K562 (cell line): ENCODE measurements around the gene IL4I1. TPM values are rescaled to one million over a fixed set of nuclear protein-coding genes. Genes with fewer than 3 reads are reported as not detected.

ENCODE experiments used
- BRD9 ChIP-seq: fragments of 450-650 bp; IDR thresholded peaks from 2 replicates; pipeline ENCODE4 v1.6.1; 2018; ENCODE audit warnings: low read depth; ENCODE audit not compliant: partially characterized antibody
- EWSR1 ChIP-seq: fragments of 450-650 bp; IDR thresholded peaks from 2 replicates; pipeline ENCODE4 v1.6.1; 2018; ENCODE audit warnings: borderline replicate concordance, mild to moderate bottlenecking, low read depth, moderate library complexity; ENCODE audit not compliant: partially characterized antibody
- FOS ChIP-seq: IDR thresholded peaks from 3 replicates; pipeline ENCODE4 v1.6.1; 2011; ENCODE audit not compliant: insufficient read length; ENCODE audit errors: extremely low read depth
- GMEB1 ChIP-seq: fragments of 250-450 bp; sonication (Bioruptor Pico); IDR thresholded peaks from 2 replicates; pipeline ENCODE4 v1.4.0; 2020; ENCODE audit warnings: mild to moderate bottlenecking
- KDM2B ChIP-seq: fragments of 250-450 bp; sonication (Bioruptor Pico); IDR thresholded peaks from 2 replicates; pipeline ENCODE4 v1.8.0; 2021; ENCODE audit warnings: mild to moderate bottlenecking, moderate library complexity
- LCOR ChIP-seq: sonication (generic); formaldehyde crosslinking; IDR thresholded peaks from 2 replicates; pipeline ENCODE4 v1.8.0; 2022; ENCODE audit warnings: mild to moderate bottlenecking, missing genetic modification reagents
- PHB2 ChIP-seq: fragments of 450-650 bp; IDR thresholded peaks from 2 replicates; pipeline ENCODE4 v1.6.1; 2017; ENCODE audit warnings: low read depth
- RFX5 ChIP-seq: IDR thresholded peaks from 2 replicates; pipeline ENCODE4 v1.6.1; 2011; ENCODE audit warnings: low read depth, mild to moderate bottlenecking, improper control_type of control experiment, low read length
- ZBTB8A ChIP-seq: fragments of 450-650 bp; IDR thresholded peaks from 2 replicates; pipeline ENCODE4 v1.6.1; 2018; ENCODE audit warnings: mild to moderate bottlenecking, moderate library complexity; ENCODE audit not compliant: partially characterized antibody
- ZKSCAN8 ChIP-seq: fragments of 200-800 bp; sonication (Bioruptor generic); IDR thresholded peaks from 2 replicates; pipeline ENCODE4 v1.6.1; 2016; ENCODE audit warnings: missing genetic modification characterization, missing compliant biosample characterization
- ZNF134 ChIP-seq: fragments of 250-450 bp; sonication (Bioruptor Pico); conservative IDR thresholded peaks from 2 replicates; pipeline ENCODE4 v1.4.0; 2020
- polyA plus RNA-seq, 8 experiments: library from polyadenylated mRNA; depleted of rRNA in 4 of 8; stranded (reverse) in 5 of 8; unstranded in 3 of 8; fragments of >200 nt; fragmentation: Nextera tagmentation in 2 of 8; fragmentation: Illumina TruSeq in 1 of 8; extraction: Ambion mirVana in 2 of 8; extraction: Trizol in 1 of 8; gene quantifications; 2 replicates each; pipeline versions ENCODE4 v1.2.1 to v1.2.3, GENCODE V29; 2011 to 2014; ENCODE audit warnings: inconsistent platforms in 1 of 8, missing spikeins in 1 of 8
- total RNA-seq, 7 experiments: library from RNA; depleted of rRNA in 6 of 7; stranded (reverse); fragments of >200 nt in 6 of 7; fragmentation: Illumina TruSeq in 2 of 7; extraction: Trizol in 2 of 7; gene quantifications; 2 replicates each; pipeline versions ENCODE4 v1.2.1 to v1.2.3, GENCODE V29; 2011 to 2021; ENCODE audit warnings: low replicate concordance in 1 of 7
- TF ChIP-seq, protein P1 (sequence below): fragments of 200-800 bp; sonication (Bioruptor generic); IDR thresholded peaks from 2 replicates; pipeline ENCODE4 v1.6.1; 2017; ENCODE audit warnings: missing genetic modification characterization, missing compliant biosample characterization
- TF ChIP-seq, protein P2 (sequence below): fragments of 200-800 bp; sonication (Bioruptor generic); IDR thresholded peaks from 2 replicates; pipeline ENCODE4 v1.6.1; 2016; ENCODE audit warnings: missing genetic modification characterization, missing compliant biosample characterization
- TF ChIP-seq, protein P3 (sequence below): fragments of 250-450 bp; sonication (Bioruptor Pico); IDR thresholded peaks from 2 replicates; pipeline ENCODE4 v1.4.0; 2020; ENCODE audit warnings: borderline replicate concordance
- TF ChIP-seq, protein P4 (sequence below): IDR thresholded peaks from 2 replicates; pipeline ENCODE4 v1.6.1; 2011; ENCODE audit not compliant: insufficient read length; ENCODE audit errors: extremely low read depth

IL4I1 gene
- total and polyA plus RNA-seq, 9 of the 15 experiments (the other 6 are each of a cell fraction or from before 2014, with no cell fraction given): 0.06 to 0.95 (median 0.43) TPM; not detected in 2

- TF ChIP-seq, protein P1, sequence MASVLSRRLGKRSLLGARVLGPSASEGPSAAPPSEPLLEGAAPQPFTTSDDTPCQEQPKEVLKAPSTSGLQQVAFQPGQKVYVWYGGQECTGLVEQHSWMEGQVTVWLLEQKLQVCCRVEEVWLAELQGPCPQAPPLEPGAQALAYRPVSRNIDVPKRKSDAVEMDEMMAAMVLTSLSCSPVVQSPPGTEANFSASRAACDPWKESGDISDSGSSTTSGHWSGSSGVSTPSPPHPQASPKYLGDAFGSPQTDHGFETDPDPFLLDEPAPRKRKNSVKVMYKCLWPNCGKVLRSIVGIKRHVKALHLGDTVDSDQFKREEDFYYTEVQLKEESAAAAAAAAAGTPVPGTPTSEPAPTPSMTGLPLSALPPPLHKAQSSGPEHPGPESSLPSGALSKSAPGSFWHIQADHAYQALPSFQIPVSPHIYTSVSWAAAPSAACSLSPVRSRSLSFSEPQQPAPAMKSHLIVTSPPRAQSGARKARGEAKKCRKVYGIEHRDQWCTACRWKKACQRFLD (CRISPR knock-in tag): no peak
- TF ChIP-seq EWSR1: no peak
- TF ChIP-seq RFX5: no peak
- no peak for TF ChIP-seq FOS
- no peak for TF ChIP-seq ZBTB8A
- TF ChIP-seq KDM2B: no peak
- TF ChIP-seq, protein P2, sequence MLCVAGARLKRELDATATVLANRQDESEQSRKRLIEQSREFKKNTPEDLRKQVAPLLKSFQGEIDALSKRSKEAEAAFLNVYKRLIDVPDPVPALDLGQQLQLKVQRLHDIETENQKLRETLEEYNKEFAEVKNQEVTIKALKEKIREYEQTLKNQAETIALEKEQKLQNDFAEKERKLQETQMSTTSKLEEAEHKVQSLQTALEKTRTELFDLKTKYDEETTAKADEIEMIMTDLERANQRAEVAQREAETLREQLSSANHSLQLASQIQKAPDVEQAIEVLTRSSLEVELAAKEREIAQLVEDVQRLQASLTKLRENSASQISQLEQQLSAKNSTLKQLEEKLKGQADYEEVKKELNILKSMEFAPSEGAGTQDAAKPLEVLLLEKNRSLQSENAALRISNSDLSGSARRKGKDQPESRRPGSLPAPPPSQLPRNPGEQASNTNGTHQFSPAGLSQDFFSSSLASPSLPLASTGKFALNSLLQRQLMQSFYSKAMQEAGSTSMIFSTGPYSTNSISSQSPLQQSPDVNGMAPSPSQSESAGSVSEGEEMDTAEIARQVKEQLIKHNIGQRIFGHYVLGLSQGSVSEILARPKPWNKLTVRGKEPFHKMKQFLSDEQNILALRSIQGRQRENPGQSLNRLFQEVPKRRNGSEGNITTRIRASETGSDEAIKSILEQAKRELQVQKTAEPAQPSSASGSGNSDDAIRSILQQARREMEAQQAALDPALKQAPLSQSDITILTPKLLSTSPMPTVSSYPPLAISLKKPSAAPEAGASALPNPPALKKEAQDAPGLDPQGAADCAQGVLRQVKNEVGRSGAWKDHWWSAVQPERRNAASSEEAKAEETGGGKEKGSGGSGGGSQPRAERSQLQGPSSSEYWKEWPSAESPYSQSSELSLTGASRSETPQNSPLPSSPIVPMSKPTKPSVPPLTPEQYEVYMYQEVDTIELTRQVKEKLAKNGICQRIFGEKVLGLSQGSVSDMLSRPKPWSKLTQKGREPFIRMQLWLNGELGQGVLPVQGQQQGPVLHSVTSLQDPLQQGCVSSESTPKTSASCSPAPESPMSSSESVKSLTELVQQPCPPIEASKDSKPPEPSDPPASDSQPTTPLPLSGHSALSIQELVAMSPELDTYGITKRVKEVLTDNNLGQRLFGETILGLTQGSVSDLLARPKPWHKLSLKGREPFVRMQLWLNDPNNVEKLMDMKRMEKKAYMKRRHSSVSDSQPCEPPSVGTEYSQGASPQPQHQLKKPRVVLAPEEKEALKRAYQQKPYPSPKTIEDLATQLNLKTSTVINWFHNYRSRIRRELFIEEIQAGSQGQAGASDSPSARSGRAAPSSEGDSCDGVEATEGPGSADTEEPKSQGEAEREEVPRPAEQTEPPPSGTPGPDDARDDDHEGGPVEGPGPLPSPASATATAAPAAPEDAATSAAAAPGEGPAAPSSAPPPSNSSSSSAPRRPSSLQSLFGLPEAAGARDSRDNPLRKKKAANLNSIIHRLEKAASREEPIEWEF (CRISPR knock-in tag): no peak
- TF ChIP-seq PHB2: no peak
- no peak for TF ChIP-seq LCOR (CRISPR knock-in tag)
- TF ChIP-seq, protein P3, sequence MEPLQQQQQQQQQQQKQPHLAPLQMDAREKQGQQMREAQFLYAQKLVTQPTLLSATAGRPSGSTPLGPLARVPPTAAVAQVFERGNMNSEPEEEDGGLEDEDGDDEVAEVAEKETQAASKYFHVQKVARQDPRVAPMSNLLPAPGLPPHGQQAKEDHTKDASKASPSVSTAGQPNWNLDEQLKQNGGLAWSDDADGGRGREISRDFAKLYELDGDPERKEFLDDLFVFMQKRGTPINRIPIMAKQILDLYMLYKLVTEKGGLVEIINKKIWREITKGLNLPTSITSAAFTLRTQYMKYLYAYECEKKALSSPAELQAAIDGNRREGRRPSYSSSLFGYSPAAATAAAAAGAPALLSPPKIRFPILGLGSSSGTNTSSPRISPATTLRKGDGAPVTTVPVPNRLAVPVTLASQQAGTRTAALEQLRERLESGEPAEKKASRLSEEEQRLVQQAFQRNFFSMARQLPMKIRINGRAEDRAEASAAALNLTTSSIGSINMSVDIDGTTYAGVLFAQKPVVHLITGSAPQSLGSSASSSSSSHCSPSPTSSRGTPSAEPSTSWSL (CRISPR knock-in tag): no peak
- no peak for TF ChIP-seq ZNF134 (CRISPR knock-in tag)
- TF ChIP-seq BRD9: no peak
- TF ChIP-seq, protein P4, sequence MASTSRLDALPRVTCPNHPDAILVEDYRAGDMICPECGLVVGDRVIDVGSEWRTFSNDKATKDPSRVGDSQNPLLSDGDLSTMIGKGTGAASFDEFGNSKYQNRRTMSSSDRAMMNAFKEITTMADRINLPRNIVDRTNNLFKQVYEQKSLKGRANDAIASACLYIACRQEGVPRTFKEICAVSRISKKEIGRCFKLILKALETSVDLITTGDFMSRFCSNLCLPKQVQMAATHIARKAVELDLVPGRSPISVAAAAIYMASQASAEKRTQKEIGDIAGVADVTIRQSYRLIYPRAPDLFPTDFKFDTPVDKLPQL: no peak
- TF ChIP-seq ZKSCAN8 (CRISPR knock-in tag): no peak
- no peak for TF ChIP-seq GMEB1 (CRISPR knock-in tag)
Observed at GRCh38 chr19:49849433-49850220, 47.1 kb downstream of the IL4I1 start (continued).
